A549 (cell line): Measurements from ENCODE around the gene PTPN14. TPM values are rescaled to one million over a fixed set of nuclear protein-coding genes. Genes with fewer than 3 reads are reported as not detected.

ENCODE experiments used
- ATAC-seq, 2 experiments: fragments of 200-7000 bp in 1 of 2; fragments of >200 bp in 1 of 2; cut with Nextera tagmentation in 1 of 2; cut with Tn5 transposase in 1 of 2; 3 replicates each; pipeline versions ENCODE4 v1.8.0 to v1.9.1; 2018 to 2020; ENCODE audit warnings: mild to moderate bottlenecking in 1 of 2, moderate library complexity in 1 of 2
- CTCF ChIA-PET: fragments of 300-600 bp; sonication (Branson Sonifier 250); formaldehyde crosslinking; extraction: SDS; loops from one replicate; lab custom pipeline; 2021; ENCODE audit warnings: antibody characterized with exemption, inconsistent platforms; lab: Yijun Ruan, JAX
- POLR2A ChIA-PET: fragments of 350-600 bp; formaldehyde crosslinking; extraction: SDS; loops from one replicate; lab custom pipeline; 2021; ENCODE audit warnings: antibody characterized with exemption, inconsistent platforms; lab: Yijun Ruan, JAX
- DNase-seq, 2 experiments: peaks; one replicate each; pipeline versions ENCODE4 v3.0.0 to v3.0.0-alpha.2; 2011 to 2016; ENCODE audit warnings: low read depth in 1 of 2, low spot score in 1 of 2
- FAIRE-seq: peaks from 2 replicates; lab custom pipeline; 2011; peaks lifted over from hg19 to GRCh38; lab: Jason Lieb, UNC
- H3K27ac ChIP-seq, 2 experiments: fragments of >200 bp; sonication (Bioruptor Twin); formaldehyde crosslinking; 3 replicates each; pipeline ENCODE4 v1.5.1; 2016 to 2017
- H3K4me1 ChIP-seq: fragments of >200 bp; sonication (Bioruptor Twin); formaldehyde crosslinking; 3 replicates; pipeline ENCODE4 v1.6.1; 2016
- H3K4me2 ChIP-seq: fragments of >200 bp; sonication (Bioruptor Twin); formaldehyde crosslinking; 3 replicates; pipeline ENCODE4 v1.6.1; 2016
- H3K4me3 ChIP-seq: fragments of >200 bp; sonication (Bioruptor Twin); formaldehyde crosslinking; 3 replicates; pipeline ENCODE4 v1.5.1; 2016
- H3K9me3 ChIP-seq: fragments of >200 bp; sonication (Bioruptor Twin); formaldehyde crosslinking; 3 replicates; pipeline ENCODE4 v1.6.1; 2016
- ATOH8 ChIP-seq: fragments of 250-450 bp; sonication (Bioruptor Pico); IDR thresholded peaks from 2 replicates; pipeline ENCODE4 v1.5.0; 2020; ENCODE audit warnings: low read depth, mild to moderate bottlenecking, moderate library complexity
- BCL3 ChIP-seq: fragments of >200 bp; sonication (Bioruptor Twin); formaldehyde crosslinking; IDR thresholded peaks from 3 replicates; pipeline ENCODE4 v1.6.1; 2016
- CBX2 ChIP-seq: fragments of 200-600 bp; sonication (generic); IDR thresholded peaks from 2 replicates; pipeline ENCODE4 v1.6.1; 2016; ENCODE audit warnings: low read depth, mild to moderate bottlenecking, borderline replicate concordance
- CEBPB ChIP-seq, 2 experiments: fragments of >200 bp in 1 of 2; sonication (Bioruptor Twin) in 1 of 2; formaldehyde crosslinking in 1 of 2; IDR thresholded peaks; 2 replicates each; pipeline ENCODE4 v1.6.1; 2012 to 2016
- EHF ChIP-seq: fragments of 250-450 bp; sonication (Bioruptor Pico); IDR thresholded peaks from 2 replicates; pipeline ENCODE4 v1.5.0; 2020; ENCODE audit warnings: mild to moderate bottlenecking
- ELK1 ChIP-seq: fragments of 150-350 bp; IDR thresholded peaks from 2 replicates; pipeline ENCODE4 v1.6.1; 2014; ENCODE audit warnings: low read depth, mild to moderate bottlenecking, low read length
- EP300 ChIP-seq, 2 experiments: fragments of >200 bp; sonication (Bioruptor Twin); formaldehyde crosslinking; IDR thresholded peaks; 2 replicates in 1 of 2; 3 replicates in 1 of 2; pipeline ENCODE4 v1.6.1; 2016 to 2017
- FOSL2 ChIP-seq, 2 experiments: fragments of 450-650 bp in 1 of 2; fragments of >200 bp in 1 of 2; sonication (Bioruptor Twin) in 1 of 2; formaldehyde crosslinking; IDR thresholded peaks; 2 replicates each; pipeline versions ENCODE4 v1.5.0 to v1.6.1; 2016 to 2020; ENCODE audit warnings: mild to moderate bottlenecking in 1 of 2, moderate library complexity in 1 of 2
- GATA3 ChIP-seq: IDR thresholded peaks from 2 replicates; pipeline ENCODE4 v1.6.1; 2012; ENCODE audit warnings: borderline replicate concordance
- HOXB13 ChIP-seq: fragments of 250-450 bp; sonication (Bioruptor Pico); IDR thresholded peaks from 2 replicates; pipeline ENCODE4 v1.5.0; 2020; ENCODE audit warnings: low read depth, mild to moderate bottlenecking, moderate library complexity
- KDM1A ChIP-seq: fragments of 200-600 bp; sonication (generic); IDR thresholded peaks from 2 replicates; pipeline ENCODE4 v1.6.1; 2016; ENCODE audit warnings: low read depth, mild to moderate bottlenecking
- MAFK ChIP-seq: fragments of 450-650 bp; IDR thresholded peaks from 2 replicates; pipeline ENCODE4 v1.6.1; 2014; ENCODE audit not compliant: partially characterized antibody
- MAZ ChIP-seq: fragments of 150-350 bp; IDR thresholded peaks from 2 replicates; pipeline ENCODE4 v1.6.1; 2014; ENCODE audit warnings: antibody characterized with exemption, low read depth, low read length, borderline replicate concordance
- MYC ChIP-seq: IDR thresholded peaks from 2 replicates; pipeline ENCODE4 v1.6.1; 2012; ENCODE audit warnings: mild to moderate bottlenecking, inconsistent platforms, low read length, improper control_type of control experiment, borderline replicate concordance
- NR3C1 ChIP-seq: fragments of >200 bp; sonication (Bioruptor Twin); formaldehyde crosslinking; IDR thresholded peaks from 3 replicates; pipeline ENCODE4 v1.6.1; 2017
- PBX3 ChIP-seq: IDR thresholded peaks from 2 replicates; pipeline ENCODE4 v1.6.1; 2012
- REST ChIP-seq: fragments of 200-600 bp; sonication (generic); IDR thresholded peaks from 2 replicates; pipeline ENCODE4 v1.6.1; 2016; ENCODE audit warnings: antibody characterized with exemption, mild to moderate bottlenecking, moderate library complexity
- RNF2 ChIP-seq: fragments of 200-600 bp; sonication (generic); IDR thresholded peaks from 2 replicates; pipeline ENCODE4 v1.6.1; 2016; ENCODE audit warnings: low read depth, mild to moderate bottlenecking, antibody characterized with exemption, moderate library complexity, borderline replicate concordance
- ZFP36 ChIP-seq: fragments of 450-650 bp; IDR thresholded peaks from 2 replicates; pipeline ENCODE4 v1.6.1; 2014; ENCODE audit warnings: borderline replicate concordance; ENCODE audit not compliant: partially characterized antibody
- ZNF302 ChIP-seq: fragments of 250-450 bp; sonication (Bioruptor Pico); IDR thresholded peaks from 2 replicates; pipeline ENCODE4 v1.9.0; 2021; ENCODE audit warnings: inconsistent platforms, mild to moderate bottlenecking, moderate library complexity
- ZSCAN20 ChIP-seq: fragments of 250-450 bp; sonication (Bioruptor Pico); IDR thresholded peaks from 2 replicates; pipeline ENCODE4 v1.8.0; 2022; ENCODE audit warnings: mild to moderate bottlenecking, moderate library complexity
- WGBS: methylation state at CpG from one replicate; pipeline ENCODE4 v1.1.6; 2017; ENCODE audit errors: missing lambda C conversion rate; 5-methylcytosine and 5-hydroxymethylcytosine counted together
- polyA plus RNA-seq, 4 experiments: library from polyadenylated mRNA; depleted of rRNA in 3 of 4; stranded (reverse); fragments of >200 nt; fragmentation: RNase III in 1 of 4; extraction: RNeasy Plus Mini Kit Qiagen cat#74134 plus additional on column Dnase treatment in 1 of 4; gene quantifications; 2 replicates in 3 of 4; 3 replicates in 1 of 4; pipeline ENCODE4 v1.2.3, GENCODE V29; 2011 to 2017

PTPN14 gene
- polyA plus RNA-seq, 2 of the 4 experiments (the other 2 are of a cell fraction), result 9.2 to 10.0 TPM

GRCh38 chr1:214460304-214460916, 91.0 kb downstream of the PTPN14 start:
- FAIRE-seq (no peak), DNase-seq (no peak), ATAC-seq (no peak)
- ChIA-PET POLR2A (no interaction called here), CTCF (interaction anchor here (1.3 kb wide), 1 partner anchor 11 kb away, joined by 3 read pairs; no protein-coding TSS in a partner anchor)
- TF ChIP-seq ELK1, result no peak
- TF ChIP-seq MYC, result no peak
- TF ChIP-seq REST, result no peak
- no peak for TF ChIP-seq ZNF302 (CRISPR knock-in tag)
- TF ChIP-seq KDM1A, result no peak
- no peak for TF ChIP-seq EHF (CRISPR knock-in tag)
- no peak for TF ChIP-seq NR3C1
- TF ChIP-seq ZFP36, result no peak
- TF ChIP-seq CBX2, result no peak
- no peak for TF ChIP-seq BCL3
- no peak for TF ChIP-seq EP300 (IDR thresholded peaks at IDR 0.05)
- TF ChIP-seq RNF2, result no peak
- TF ChIP-seq ATOH8 (CRISPR knock-in tag), result no peak
- WGBS, result 48% methylated on average over 2 of the region's 2 CpGs
- no peak overlapping the region for H3K4me3 ChIP-seq
- H3K4me1 ChIP-seq, result peaks cover 11% of the 10 kb centered on the region
- H3K4me2 ChIP-seq, result no peak overlapping the region
- H3K27ac ChIP-seq, result peak overlapping the region in 1 of 2 experiments; percentile 32; a peak in 2 of 6 replicates
- H3K9me3 ChIP-seq, result no peaks in the 10 kb centered on the region

- ATAC-seq, result no peak
- Histone ChIP-seq H3K4me2 (no peak overlapping the region), H3K27ac (peak overlapping the region in 1 of 2 experiments; percentile 32; a peak in 2 of 6 replicates), H3K9me3 (no peaks in the 10 kb centered on the region), H3K4me3 (no peak overlapping the region), H3K4me1 (peaks cover 16% of the 10 kb centered on the region)
- 93% methylated on average over 3 of the region's 3 CpGs for WGBS
- CTCF ChIA-PET, result interaction anchor here (1.3 kb wide), 1 partner anchor 12 kb away, joined by 3 read pairs; no protein-coding TSS in a partner anchor
- POLR2A ChIA-PET, result no interaction called here
- TF ChIP-seq ZSCAN20 (CRISPR knock-in tag) (no peak), CEBPB (IDR thresholded peaks at IDR 0.05) (no peak), ZFP36 (no peak), GATA3 (no peak), FOSL2 (IDR thresholded peaks at IDR 0.05) (no peak), FOSL2 (CRISPR knock-in tag; IDR thresholded peaks at IDR 0.05) (no peak), NR3C1 (no peak), PBX3 (no peak), MAZ (no peak), HOXB13 (CRISPR knock-in tag) (no peak), MAFK (no peak)
- no peak for FAIRE-seq
- DNase-seq, result no peak
Measured at GRCh38 chr1:214459895-214460294, 91.5 kb downstream of the PTPN14 start.
